PC-3 (cell line): ENCODE measurements around the gene ERP44. TPM values are rescaled to one million over a fixed set of nuclear protein-coding genes. Genes with fewer than 3 reads are reported as not detected.

Experiments
- ATAC-seq: fragments of 200-7000 bp; cut with Tn5 transposase; 2 replicates; pipeline ENCODE4 v1.9.1; 2020; ENCODE audit warnings: mild to moderate bottlenecking, moderate library complexity
- BruUV-seq: library from RNA; stranded (reverse); fragments of 400-500 nt; replicated peaks from 2 replicates; lab custom pipeline; 2021; lab: Mats Ljungman, UMichigan
- CTCF ChIA-PET: fragments of 300-600 bp; sonication (Branson Sonifier 250); formaldehyde crosslinking; loops from one replicate; lab custom pipeline; 2022; ENCODE audit warnings: antibody characterized with exemption; lab: Charles Lee
- POLR2A ChIA-PET: fragments of 300-600 bp; sonication (Branson Sonifier 250); formaldehyde crosslinking; loops from one replicate; lab custom pipeline; 2022; ENCODE audit warnings: antibody characterized with exemption; ENCODE audit not compliant: unreplicated experiment; lab: Charles Lee
- DNase-seq: peaks from one replicate; pipeline ENCODE4 v3.0.0-alpha.2; 2015
- H2AFZ ChIP-seq: fragments of 300-600 bp; sonication (generic); 2 replicates; pipeline ENCODE4 v1.6.0; 2016; ENCODE audit warnings: antibody characterized with exemption, low read length
- H3F3A ChIP-seq: fragments of 300-600 bp; sonication (generic); one replicate; pipeline ENCODE4 v1.6.0; 2017; ENCODE audit warnings: antibody characterized with exemption, low read length, control low read depth, mild to moderate bottlenecking; ENCODE audit not compliant: unreplicated experiment
- H3K27ac ChIP-seq: fragments of 300-600 bp; sonication (generic); 2 replicates; pipeline ENCODE4 v1.5.1; 2016; ENCODE audit warnings: mild to moderate bottlenecking, low read length
- H3K27me3 ChIP-seq: fragments of 300-600 bp; sonication (generic); 2 replicates; pipeline ENCODE4 v1.6.1; 2016; ENCODE audit warnings: low read length, mixed read lengths
- H3K36me3 ChIP-seq: fragments of 300-600 bp; sonication (generic); 2 replicates; pipeline ENCODE4 v1.6.1; 2016; ENCODE audit warnings: low read depth, mixed run types, low read length, mixed read lengths
- H3K4me1 ChIP-seq: fragments of 300-600 bp; sonication (generic); 2 replicates; pipeline ENCODE4 v1.5.1; 2016; ENCODE audit warnings: low read length; ENCODE audit not compliant: insufficient read depth
- H3K4me2 ChIP-seq: fragments of 300-600 bp; sonication (generic); 2 replicates; pipeline ENCODE4 v1.6.0; 2016; ENCODE audit warnings: low read length
- H3K4me3 ChIP-seq: fragments of 300-600 bp; sonication (generic); 2 replicates; pipeline ENCODE4 v1.5.1; 2016; ENCODE audit warnings: mild to moderate bottlenecking, low read length, mixed read lengths
- H3K79me2 ChIP-seq: fragments of 300-600 bp; sonication (generic); 2 replicates; pipeline ENCODE4 v1.6.1; 2017; ENCODE audit warnings: low read length, mixed read lengths
- H3K9ac ChIP-seq: fragments of 300-600 bp; sonication (generic); 2 replicates; pipeline ENCODE4 v1.6.0; 2016; ENCODE audit warnings: mild to moderate bottlenecking, low read length
- H3K9me2 ChIP-seq: fragments of 300-600 bp; sonication (generic); replicated peaks from 2 replicates; pipeline ENCODE4 v1.6.1; 2016; ENCODE audit warnings: mixed run types, low read length, mixed read lengths
- H3K9me3 ChIP-seq: fragments of 300-600 bp; sonication (generic); 2 replicates; pipeline ENCODE4 v1.6.1; 2016; ENCODE audit warnings: low read length, mixed read lengths
- H4K20me1 ChIP-seq: fragments of 300-600 bp; sonication (generic); 2 replicates; pipeline ENCODE4 v1.6.1; 2016; ENCODE audit warnings: low read length, mixed read lengths
- EZH2 ChIP-seq: fragments of 300-600 bp; sonication (generic); IDR thresholded peaks from one replicate; pipeline ENCODE4 v1.6.1; 2017; ENCODE audit warnings: antibody characterized with exemption, mild to moderate bottlenecking, low read length; ENCODE audit not compliant: unreplicated experiment
- EZH2phosphoT487 ChIP-seq: fragments of 300-600 bp; sonication (generic); IDR thresholded peaks from 2 replicates; pipeline ENCODE4 v1.6.1; 2018; ENCODE audit warnings: mild to moderate bottlenecking, antibody characterized with exemption, low read length, borderline replicate concordance
- intact Hi-C: fragments of 100-400 bp; cut with micrococcal nuclease; formaldehyde crosslinking; loops from 2 replicates; pipeline ENCODE4 v1.9.0; 2023
- total RNA-seq: library from RNA; depleted of rRNA; stranded (reverse); fragments of >200 nt; gene quantifications from 2 replicates; pipeline ENCODE4 v1.2.3, GENCODE V29; 2014
- TF ChIP-seq, protein P1 (sequence below): fragments of 300-600 bp; sonication (generic); conservative IDR thresholded peaks from 2 replicates; pipeline ENCODE4 v1.5.1; 2017; ENCODE audit warnings: antibody characterized with exemption, low read depth, mild to moderate bottlenecking, low read length

ERP44 gene
- total RNA-seq, 1 experiment from 2014 or later = 7.7 TPM

DNA sequence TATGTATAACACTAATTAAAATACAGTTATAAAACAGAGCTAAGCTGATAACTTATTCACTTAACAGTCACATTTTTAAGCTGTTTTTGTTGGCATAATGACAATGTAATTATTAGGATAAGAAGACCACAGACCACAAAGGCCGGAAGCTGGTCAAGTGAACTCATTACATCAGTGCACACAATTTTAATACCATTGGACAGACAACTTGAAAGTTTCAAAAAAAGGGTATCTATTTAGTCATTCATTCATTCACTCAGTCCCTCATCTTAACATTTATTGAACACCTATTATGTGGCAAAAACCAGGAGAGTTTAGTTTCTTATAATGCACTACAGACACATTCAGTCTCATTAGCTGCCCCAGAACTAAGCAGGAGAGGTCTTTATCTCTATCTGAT, 11.6 kb downstream of the ERP44 start:
- CTCF ChIA-PET = no interaction called here
- Histone ChIP-seq H3K79me2 (peaks cover 89% of the 10 kb centered on the region), H3F3A (peaks cover 4% of the 10 kb centered on the region), H3K36me3 (no peaks in the 10 kb centered on the region), H3K9ac (no peak overlapping the region), H3K9me2 (no peaks in the 10 kb centered on the region), H3K9me3 (no peaks in the 10 kb centered on the region), H3K4me3 (no peak overlapping the region), H3K27me3 (no peaks in the 10 kb centered on the region), H3K27ac (no peak overlapping the region), H3K4me1 (peaks cover 25% of the 10 kb centered on the region), H4K20me1 (peaks cover 65% of the 10 kb centered on the region), H3K4me2 (no peak overlapping the region), H2AFZ (no peak overlapping the region)
- intact Hi-C loops = no loop called here
- TF ChIP-seq EZH2 (no peak), EZH2phosphoT487 (no peak)
- TF ChIP-seq, protein P1, sequence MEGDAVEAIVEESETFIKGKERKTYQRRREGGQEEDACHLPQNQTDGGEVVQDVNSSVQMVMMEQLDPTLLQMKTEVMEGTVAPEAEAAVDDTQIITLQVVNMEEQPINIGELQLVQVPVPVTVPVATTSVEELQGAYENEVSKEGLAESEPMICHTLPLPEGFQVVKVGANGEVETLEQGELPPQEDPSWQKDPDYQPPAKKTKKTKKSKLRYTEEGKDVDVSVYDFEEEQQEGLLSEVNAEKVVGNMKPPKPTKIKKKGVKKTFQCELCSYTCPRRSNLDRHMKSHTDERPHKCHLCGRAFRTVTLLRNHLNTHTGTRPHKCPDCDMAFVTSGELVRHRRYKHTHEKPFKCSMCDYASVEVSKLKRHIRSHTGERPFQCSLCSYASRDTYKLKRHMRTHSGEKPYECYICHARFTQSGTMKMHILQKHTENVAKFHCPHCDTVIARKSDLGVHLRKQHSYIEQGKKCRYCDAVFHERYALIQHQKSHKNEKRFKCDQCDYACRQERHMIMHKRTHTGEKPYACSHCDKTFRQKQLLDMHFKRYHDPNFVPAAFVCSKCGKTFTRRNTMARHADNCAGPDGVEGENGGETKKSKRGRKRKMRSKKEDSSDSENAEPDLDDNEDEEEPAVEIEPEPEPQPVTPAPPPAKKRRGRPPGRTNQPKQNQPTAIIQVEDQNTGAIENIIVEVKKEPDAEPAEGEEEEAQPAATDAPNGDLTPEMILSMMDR = no peak
- POLR2A ChIA-PET = no interaction called here
- BruUV-seq = no TSS peak
- DNase-seq = peak; percentile 64
- peak; percentile 26; the same call in 1 of the 2 replicates for ATAC-seq

- ATAC-seq (no peak), DNase-seq (no peak)
- Histone ChIP-seq H4K20me1 (peaks cover 69% of the 10 kb centered on the region), H3K79me2 (peaks cover 88% of the 10 kb centered on the region), H3K4me2 (no peak overlapping the region), H3K27me3 (no peaks in the 10 kb centered on the region), H3K9me3 (no peaks in the 10 kb centered on the region), H3K4me1 (peaks cover 25% of the 10 kb centered on the region), H2AFZ (no peak overlapping the region), H3K4me3 (no peak overlapping the region), H3F3A (peaks cover 4% of the 10 kb centered on the region), H3K36me3 (no peaks in the 10 kb centered on the region), H3K27ac (no peak overlapping the region), H3K9ac (no peak overlapping the region), H3K9me2 (no peaks in the 10 kb centered on the region)
- POLR2A ChIA-PET = no interaction called here
- no TSS peak for BruUV-seq
- intact Hi-C loops = no loop called here
- CTCF ChIA-PET = no interaction called here
- TF ChIP-seq EZH2phosphoT487 (no peak), EZH2 (no peak)
- TF ChIP-seq, protein P1 = no peak
These were observed 12.6 kb downstream of the ERP44 start for GRCh38 chr9:100086097-100086635.

- H3K9me2 ChIP-seq = no peaks in the 10 kb centered on the region
- no peak for ATAC-seq
- no peak overlapping the region for H3K4me2 ChIP-seq
- H4K20me1 ChIP-seq = peaks cover 69% of the 10 kb centered on the region
- peaks cover 90% of the 10 kb centered on the region for H3K79me2 ChIP-seq
- intact Hi-C loops = no loop called here
- H3K4me1 ChIP-seq = peaks cover 25% of the 10 kb centered on the region
- no TSS peak for BruUV-seq
- no peaks in the 10 kb centered on the region for H3K36me3 ChIP-seq
- CTCF ChIA-PET = no interaction called here
- no peak for DNase-seq
- no peak for TF ChIP-seq EZH2
- TF ChIP-seq EZH2phosphoT487 = no peak
- TF ChIP-seq, protein P1 = no peak
- no peaks in the 10 kb centered on the region for H3K9me3 ChIP-seq
- no peaks in the 10 kb centered on the region for H3K27me3 ChIP-seq
- POLR2A ChIA-PET = no interaction called here
- H3F3A ChIP-seq = peaks cover 4% of the 10 kb centered on the region
- H3K9ac ChIP-seq = no peak overlapping the region
- no peak overlapping the region for H2AFZ ChIP-seq
- no peak overlapping the region for H3K27ac ChIP-seq
- no peak overlapping the region for H3K4me3 ChIP-seq
These were observed 14.1 kb downstream of the ERP44 start for GRCh38 chr9:100084734-100085133.
